GM21381 (cell line): ENCODE measurements around the gene GC.
"Not testable (repeated sequence)": the region's sequence is repeated elsewhere in the genome, so short reads cannot be mapped to it uniquely, and the experiment has no call there.

Source experiments
- ATAC-seq: cut with Tn5 transposase; IDR thresholded peaks from one replicate; pipeline ENCODE4 v1.9.1; 2021; ENCODE audit warnings: mild to moderate bottlenecking, moderate library complexity; ENCODE audit not compliant: unreplicated experiment

GC gene

GRCh38 chr4:71783972-71784371 lies at the start of gene GC:
GC (minus strand) TSS chr4:71784079; CDS start chr4:71784018, 61 bp downstream.
- no peak for ATAC-seq

- no peak for ATAC-seq
Observed at GRCh38 chr4:71833232-71833900, 49.5 kb upstream of the GC start.

- no peak for ATAC-seq
Observed at GRCh38 chr4:71832049-71832448, 48.2 kb upstream of the GC start.

- ATAC-seq: no peak
Observed at GRCh38 chr4:71830497-71831190, 46.8 kb upstream of the GC start.

GRCh38 chr4:71828470-71828869 lies 44.6 kb upstream of the GC start:
- no peak for ATAC-seq

- ATAC-seq: no peak
Observed at GRCh38 chr4:71827826-71828225, 43.9 kb upstream of the GC start.

GRCh38 chr4:71816676-71817303 lies 32.9 kb upstream of the GC start:
- ATAC-seq: no peak

- no peak for ATAC-seq
Observed at GRCh38 chr4:71814433-71814832, 30.6 kb upstream of the GC start.

- ATAC-seq: not testable (repeated sequence)
Observed at GRCh38 chr4:71809805-71810204, 25.9 kb upstream of the GC start.

- ATAC-seq: no peak
Observed at GRCh38 chr4:71807469-71807868, 23.6 kb upstream of the GC start.

GRCh38 chr4:71805230-71805629 lies 21.4 kb upstream of the GC start:
- not testable (repeated sequence) for ATAC-seq

- not testable (repeated sequence) for ATAC-seq
Observed at GRCh38 chr4:71804017-71804697, 20.3 kb upstream of the GC start.

GRCh38 chr4:71785959-71786358 lies 2.1 kb upstream of the GC start:
- ATAC-seq: no peak

GRCh38 chr4:71784569-71785197 lies 804 bp upstream of the GC start:
- no peak for ATAC-seq

GRCh38 chr4:71777891-71778290 lies 6.0 kb downstream of the GC start:
- ATAC-seq: no peak

GRCh38 chr4:71775449-71775848 lies 8.4 kb downstream of the GC start:
- no peak for ATAC-seq

GRCh38 chr4:71774136-71774535 lies 9.7 kb downstream of the GC start:
- ATAC-seq: no peak

- ATAC-seq: no peak
Observed at GRCh38 chr4:71773004-71773403, 10.9 kb downstream of the GC start.

GRCh38 chr4:71772592-71772991 lies 11.3 kb downstream of the GC start:
- no peak for ATAC-seq

GRCh38 chr4:71771613-71772012 lies 12.3 kb downstream of the GC start:
- no peak for ATAC-seq

GRCh38 chr4:71769434-71769833 lies 14.4 kb downstream of the GC start:
- no peak for ATAC-seq
